HG03432 (cell line): ENCODE measurements around the gene STRIT1.

Experiments used
- ATAC-seq: cut with Tn5 transposase; IDR thresholded peaks from one replicate; pipeline ENCODE4 v1.9.1; 2021; ENCODE audit warnings: mild to moderate bottlenecking, moderate library complexity; ENCODE audit not compliant: unreplicated experiment

STRIT1 gene

GRCh38 chr3:155293516-155293915 lies at the start of gene STRIT1:
Gene STRIT1, minus strand, starts transcription at chr3:155293683.
- no peak for ATAC-seq

GRCh38 chr3:155342344-155342743 lies 48.9 kb upstream of the STRIT1 start:
- ATAC-seq: no peak

GRCh38 chr3:155339052-155339451 lies 45.6 kb upstream of the STRIT1 start:
- ATAC-seq: no peak

- ATAC-seq: peak; percentile 62
Measured at GRCh38 chr3:155335724-155336354, 42.4 kb upstream of the STRIT1 start.

- peak; percentile 93 for ATAC-seq
Measured at GRCh38 chr3:155334914-155335723, 41.6 kb upstream of the STRIT1 start.

GRCh38 chr3:155334215-155334913 lies 40.9 kb upstream of the STRIT1 start:
- ATAC-seq: no peak

- ATAC-seq: no peak
Measured at GRCh38 chr3:155332716-155333115, 39.2 kb upstream of the STRIT1 start.

GRCh38 chr3:155331078-155331477 lies 37.6 kb upstream of the STRIT1 start:
- ATAC-seq: no peak

GRCh38 chr3:155330370-155330769 lies 36.9 kb upstream of the STRIT1 start:
- no peak for ATAC-seq

GRCh38 chr3:155329513-155330048 lies 36.1 kb upstream of the STRIT1 start:
- ATAC-seq: no peak

GRCh38 chr3:155327871-155328270 lies 34.4 kb upstream of the STRIT1 start:
- ATAC-seq: no peak

GRCh38 chr3:155327430-155327829 lies 33.9 kb upstream of the STRIT1 start:
- no peak for ATAC-seq

GRCh38 chr3:155326901-155327300 lies 33.4 kb upstream of the STRIT1 start:
- ATAC-seq: no peak

- ATAC-seq: no peak
Measured at GRCh38 chr3:155326244-155326643, 32.8 kb upstream of the STRIT1 start.

- ATAC-seq: no peak
Measured at GRCh38 chr3:155325263-155325835, 31.9 kb upstream of the STRIT1 start.

- peak; percentile 95 for ATAC-seq
Measured at GRCh38 chr3:155323063-155323666, 29.7 kb upstream of the STRIT1 start.

- no peak for ATAC-seq
Measured at GRCh38 chr3:155321418-155321817, 27.9 kb upstream of the STRIT1 start.

GRCh38 chr3:155320934-155321333 lies 27.5 kb upstream of the STRIT1 start:
- no peak for ATAC-seq

GRCh38 chr3:155318740-155319139 lies 25.3 kb upstream of the STRIT1 start:
- ATAC-seq: no peak

GRCh38 chr3:155317211-155317610 lies 23.7 kb upstream of the STRIT1 start:
- ATAC-seq: no peak

GRCh38 chr3:155316426-155316825 lies 22.9 kb upstream of the STRIT1 start:
- ATAC-seq: no peak
